IMR-90 (cell line): ENCODE measurements around the gene GPR160. TPM values are rescaled to one million over a fixed set of nuclear protein-coding genes. Genes with fewer than 3 reads are reported as not detected.

Source experiments
- ATAC-seq: fragments of 200-7000 bp; cut with Tn5 transposase; 2 replicates; pipeline ENCODE4 v1.9.1; 2020; ENCODE audit warnings: low read depth, mild to moderate bottlenecking, moderate library complexity
- BruUV-seq: library from RNA; stranded (reverse); fragments of 400-500 nt; replicated peaks from 2 replicates; lab custom pipeline; 2021; lab: Mats Ljungman, UMichigan
- CTCF ChIA-PET: fragments of 300-600 bp; formaldehyde crosslinking; extraction: SDS; loops from one replicate; lab custom pipeline; 2021; ENCODE audit warnings: antibody characterized with exemption; lab: Yijun Ruan, JAX
- POLR2A ChIA-PET: fragments of 300-600 bp; sonication (Branson Sonifier 250); formaldehyde crosslinking; loops from one replicate; lab custom pipeline; 2022; ENCODE audit warnings: antibody characterized with exemption; ENCODE audit not compliant: unreplicated experiment; lab: Charles Lee
- DNase-seq: peaks from one replicate; pipeline ENCODE4 v3.0.0; 2013
- H2AFZ ChIP-seq: replicated peaks from 2 replicates; pipeline ENCODE3; 2013; ENCODE audit warnings: low read length, mild to moderate bottlenecking; ENCODE audit not compliant: poor library complexity
- H2AK5ac ChIP-seq: 2 replicates; pipeline ENCODE4 v1.6.1; 2013; ENCODE audit warnings: low read depth, low read length, inconsistent platforms
- H2AK9ac ChIP-seq: replicated peaks from 2 replicates; pipeline ENCODE3; 2013; ENCODE audit warnings: mild to moderate bottlenecking, low read depth, low read length, moderate library complexity; ENCODE audit not compliant: poor library complexity
- H2BK120ac ChIP-seq: 2 replicates; pipeline ENCODE4 v1.6.1; 2013; ENCODE audit warnings: low read depth, low read length, inconsistent platforms
- H2BK15ac ChIP-seq: 3 replicates; pipeline ENCODE4 v1.6.1; 2013; ENCODE audit warnings: low read depth, low read length, inconsistent platforms
- H2BK20ac ChIP-seq: 2 replicates; pipeline ENCODE4 v1.6.1; 2013; ENCODE audit warnings: low read depth, mild to moderate bottlenecking, inconsistent platforms, low read length, moderate library complexity
- H2BK5ac ChIP-seq: 2 replicates; pipeline ENCODE4 v1.6.1; 2013; ENCODE audit warnings: mild to moderate bottlenecking, low read depth, low read length, inconsistent platforms; ENCODE audit not compliant: poor library complexity, severe bottlenecking
- H3K14ac ChIP-seq: replicated peaks from 2 replicates; pipeline ENCODE4 v1.6.1; 2013; ENCODE audit warnings: low read depth, low read length, inconsistent platforms
- H3K18ac ChIP-seq: 2 replicates; pipeline ENCODE4 v1.6.1; 2013; ENCODE audit warnings: low read depth, low read length, control low read depth
- H3K23ac ChIP-seq: 2 replicates; pipeline ENCODE4 v1.6.1; 2013; ENCODE audit warnings: low read depth, low read length, inconsistent platforms
- H3K27ac ChIP-seq: 2 replicates; pipeline ENCODE4 v1.5.1; 2013; ENCODE audit warnings: mild to moderate bottlenecking, control low read depth, low read length; ENCODE audit not compliant: insufficient read depth
- H3K27me3 ChIP-seq: 2 replicates; pipeline ENCODE4 v1.6.1; 2013; ENCODE audit warnings: low read length; ENCODE audit not compliant: control insufficient read depth, insufficient read depth
- H3K36me3 ChIP-seq: 2 replicates; pipeline ENCODE4 v1.6.1; 2013; ENCODE audit warnings: low read length, mixed read lengths; ENCODE audit not compliant: control insufficient read depth, insufficient read depth
- H3K4ac ChIP-seq: 2 replicates; pipeline ENCODE4 v1.6.1; 2013; ENCODE audit warnings: low read depth, low read length, inconsistent platforms
- H3K4me1 ChIP-seq: 2 replicates; pipeline ENCODE4 v1.6.1; 2013; ENCODE audit warnings: low read length, mixed read lengths; ENCODE audit not compliant: control insufficient read depth, insufficient read depth
- H3K4me2 ChIP-seq: 2 replicates; pipeline ENCODE4 v1.6.1; 2013; ENCODE audit warnings: low read depth, mild to moderate bottlenecking, control low read depth, low read length, moderate library complexity
- H3K4me3 ChIP-seq: 2 replicates; pipeline ENCODE4 v1.5.1; 2013; ENCODE audit warnings: low read depth, mild to moderate bottlenecking, control low read depth, low read length, moderate library complexity; ENCODE audit not compliant: insufficient read depth
- H3K56ac ChIP-seq: 2 replicates; pipeline ENCODE4 v1.6.1; 2013; ENCODE audit warnings: low read length, inconsistent platforms; ENCODE audit not compliant: insufficient read depth; ENCODE audit errors: extremely low read depth
- H3K79me1 ChIP-seq, 2 experiments: 2 replicates each; pipeline ENCODE4 v1.6.1; 2013; ENCODE audit warnings: low read length in 2 of 2, inconsistent platforms in 1 of 2, low read depth in 1 of 2
- H3K9ac ChIP-seq: 2 replicates; pipeline ENCODE4 v1.6.1; 2013; ENCODE audit warnings: low read depth, low read length, control low read depth
- H3K9me1 ChIP-seq: 2 replicates; pipeline ENCODE4 v1.6.1; 2013; ENCODE audit warnings: low read length, inconsistent platforms; ENCODE audit not compliant: insufficient read depth
- H3K9me3 ChIP-seq: 2 replicates; pipeline ENCODE4 v1.6.1; 2013; ENCODE audit warnings: low read length; ENCODE audit not compliant: control insufficient read depth, insufficient read depth
- H4K20me1 ChIP-seq: 2 replicates; pipeline ENCODE4 v1.6.1; 2013; ENCODE audit warnings: low read length, inconsistent platforms; ENCODE audit not compliant: insufficient read depth
- H4K5ac ChIP-seq: 2 replicates; pipeline ENCODE4 v1.6.1; 2013; ENCODE audit warnings: mild to moderate bottlenecking, low read depth, low read length, control low read depth
- H4K8ac ChIP-seq, 2 experiments: 2 replicates each; pipeline ENCODE4 v1.6.1; 2013; ENCODE audit warnings: low read depth in 2 of 2, low read length in 2 of 2, control low read depth in 1 of 2, inconsistent platforms in 1 of 2
- H4K91ac ChIP-seq: 2 replicates; pipeline ENCODE4 v1.6.1; 2013; ENCODE audit warnings: low read depth, low read length, inconsistent platforms; ENCODE audit not compliant: insufficient read depth
- BHLHE40 ChIP-seq: fragments of 150-350 bp; IDR thresholded peaks from 2 replicates; pipeline ENCODE4 v1.6.1; 2016; ENCODE audit warnings: mild to moderate bottlenecking, low read depth, low read length
- CEBPB ChIP-seq: IDR thresholded peaks from 2 replicates; pipeline ENCODE4 v1.6.1; 2012; ENCODE audit warnings: low read depth, low read length, improper control_type of control experiment
- CHD1 ChIP-seq: IDR thresholded peaks from 2 replicates; pipeline ENCODE4 v1.6.1; 2012; ENCODE audit warnings: low read depth, low read length, improper control_type of control experiment
- CTCF ChIP-seq: conservative IDR thresholded peaks from 2 replicates; pipeline ENCODE4 v1.5.1; 2012; ENCODE audit warnings: mild to moderate bottlenecking, low read depth, low read length, improper control_type of control experiment
- MAFK ChIP-seq: IDR thresholded peaks from 2 replicates; pipeline ENCODE4 v1.6.1; 2012; ENCODE audit warnings: low read depth, low read length, improper control_type of control experiment
- MXI1 ChIP-seq: IDR thresholded peaks from 2 replicates; pipeline ENCODE4 v1.6.1; 2012; ENCODE audit warnings: low read depth, mild to moderate bottlenecking, low read length, moderate library complexity, borderline replicate concordance
- NFE2L2 ChIP-seq: fragments of 150-350 bp; IDR thresholded peaks from 2 replicates; pipeline ENCODE4 v1.6.1; 2016; ENCODE audit warnings: low read depth, mild to moderate bottlenecking, low read length
- POLR2A ChIP-seq: IDR thresholded peaks from 2 replicates; pipeline ENCODE4 v1.6.1; 2012; ENCODE audit warnings: mild to moderate bottlenecking, low read depth, low read length
- RAD21 ChIP-seq: IDR thresholded peaks from 2 replicates; pipeline ENCODE4 v1.6.1; 2012; ENCODE audit warnings: low read length, improper control_type of control experiment
- RCOR1 ChIP-seq: IDR thresholded peaks from 2 replicates; pipeline ENCODE4 v1.6.1; 2012; ENCODE audit warnings: mild to moderate bottlenecking, low read length, improper control_type of control experiment; ENCODE audit not compliant: insufficient replicate concordance
- RFX5 ChIP-seq: IDR thresholded peaks from 2 replicates; pipeline ENCODE4 v1.8.0; 2012; ENCODE audit warnings: low read depth, mild to moderate bottlenecking, low read length, moderate library complexity
- SMC3 ChIP-seq: fragments of 150-350 bp; IDR thresholded peaks from 2 replicates; pipeline ENCODE4 v1.6.1; 2016; ENCODE audit warnings: low read depth, mild to moderate bottlenecking, antibody characterized with exemption, low read length, moderate library complexity
- USF2 ChIP-seq: fragments of 150-350 bp; IDR thresholded peaks from 2 replicates; pipeline ENCODE4 v1.6.1; 2017; ENCODE audit warnings: mild to moderate bottlenecking, antibody characterized with exemption, low read length, low read depth
- WGBS, 2 experiments: methylation state at CpG; one replicate each; pipeline versions ENCODE4 v1.1.5 to v1.1.7; 2013; ENCODE audit warnings: missing lambda C conversion rate in 2 of 2; ENCODE audit not compliant: insufficient read length in 1 of 2; ENCODE audit errors: extremely low coverage in 2 of 2; 5-methylcytosine and 5-hydroxymethylcytosine counted together
- dilution Hi-C: fragments of 300-500 bp; cut with HindIII; formaldehyde crosslinking; loops from one replicate; pipeline ENCODE4 v1.14.3; 2018; ENCODE audit warnings: low sequenced_read_pairs; ENCODE audit not compliant: unreplicated experiment
- in situ Hi-C: fragments of 300-500 bp; cut with MboI; formaldehyde crosslinking; loops from 3 replicates; pipeline ENCODE4 v1.14.3; 2019; ENCODE audit warnings: low sequenced_read_pairs, inconsistent platforms, mixed read lengths
- intact Hi-C: fragments of 100-400 bp; cut with micrococcal nuclease; formaldehyde crosslinking; loops from 2 replicates; pipeline ENCODE4 v1.10.0; 2022
- polyA plus RNA-seq, 3 experiments: library from polyadenylated mRNA; depleted of rRNA; stranded (reverse); fragments of >200 nt; gene quantifications; 2 replicates each; pipeline ENCODE4 v1.2.3, GENCODE V29; 2012; ENCODE audit warnings: low replicate concordance in 1 of 3
- total RNA-seq: library from RNA; depleted of rRNA; stranded (reverse); fragments of >200 nt; gene quantifications from 2 replicates; pipeline ENCODE4 v1.2.3, GENCODE V29; 2012
- TF ChIP-seq, protein P1 (sequence below): fragments of 150-350 bp; IDR thresholded peaks from 2 replicates; pipeline ENCODE4 v1.6.1; 2016; ENCODE audit warnings: low read depth, mild to moderate bottlenecking, low read length, moderate library complexity, borderline replicate concordance

GPR160 gene
- total and polyA plus RNA-seq, 2 of the 4 experiments (the other 2 are of a cell fraction) = 0.09 to 0.18 TPM

DNA sequence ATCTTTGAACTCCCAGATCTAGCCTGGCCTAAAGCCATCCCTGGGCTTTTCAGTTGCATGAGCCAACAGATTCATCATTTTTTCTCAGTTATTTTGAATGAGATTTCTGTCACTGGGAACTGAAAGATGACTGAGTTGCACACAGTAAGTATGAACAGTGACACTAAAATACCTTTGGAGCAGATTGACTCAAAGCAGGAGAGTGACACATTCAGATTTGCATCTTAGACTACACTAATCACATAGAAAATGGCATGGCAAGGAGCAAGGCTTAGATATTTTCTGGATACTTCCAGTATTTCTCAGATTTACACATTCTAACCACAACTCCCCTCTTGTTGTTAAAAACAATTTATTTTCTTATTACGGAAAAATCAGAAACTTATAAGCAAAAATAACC, 38.4 kb upstream of the GPR160 start:
- intact Hi-C loops = no loop called here
- Histone ChIP-seq H2BK20ac (peak overlapping the region; percentile 84; the same call in 1 of the 2 replicates), H2AFZ (no peak overlapping the region), H2BK120ac (peak overlapping the region; percentile 86), H4K8ac (peak overlapping the region; percentile 51 to 73), H3K18ac (peak overlapping the region; percentile 77; the same call in 1 of the 2 replicates), H3K27me3 (no peaks in the 10 kb centered on the region), H3K4me1 (peaks cover 5% of the 10 kb centered on the region), H3K23ac (peak overlapping the region; percentile 73), H3K27ac (peak overlapping the region; percentile 81), H3K14ac (peak overlapping the region; percentile 89), H3K9me3 (no peaks in the 10 kb centered on the region), H3K4ac (peak overlapping the region; percentile 85), H3K79me1 (0 out of 4 replicates have a peak, but pooled peaks cover 0 to 4% of the 10 kb centered on the region in 2 experiments), H2AK9ac (no peak overlapping the region), H2AK5ac (peak overlapping the region; percentile 83; the same call in 1 of the 2 replicates), H3K36me3 (peaks cover 4% of the 10 kb centered on the region), H2BK15ac (peak overlapping the region; percentile 21; the same call in 2 of the 3 replicates), H3K4me2 (no peak overlapping the region; the same call in 1 of the 2 replicates), H3K56ac (no peak overlapping the region), H2BK5ac (peak overlapping the region; percentile 98), H3K9me1 (no peaks in the 10 kb centered on the region), H4K20me1 (no peaks in the 10 kb centered on the region), H4K91ac (peak overlapping the region; percentile 65), H3K4me3 (no peak overlapping the region), H3K9ac (no peak overlapping the region), H4K5ac (peak overlapping the region; percentile 65; the same call in 1 of the 2 replicates)
- no peak for DNase-seq
- ChIA-PET POLR2A (no interaction called here), CTCF (interaction anchor here (1.0 kb wide), 1 partner anchor 22 kb away, joined by 3 read pairs; no protein-coding TSS in a partner anchor)
- 100% methylated on average over 1 of the region's 1 CpG; no CpG with 5 or more reads in 1 of the 2 experiments for WGBS, 2 experiments
- ATAC-seq = no peak
- BruUV-seq = no TSS peak
- TF ChIP-seq CTCF (no peak), POLR2A (no peak), RCOR1 (no peak), MAFK (no peak), NFE2L2 (no peak), BHLHE40 (no peak), RAD21 (no peak), CEBPB (no peak), CHD1 (no peak), MXI1 (no peak), USF2 (no peak), RFX5 (no peak), SMC3 (no peak)
- TF ChIP-seq, protein P1, sequence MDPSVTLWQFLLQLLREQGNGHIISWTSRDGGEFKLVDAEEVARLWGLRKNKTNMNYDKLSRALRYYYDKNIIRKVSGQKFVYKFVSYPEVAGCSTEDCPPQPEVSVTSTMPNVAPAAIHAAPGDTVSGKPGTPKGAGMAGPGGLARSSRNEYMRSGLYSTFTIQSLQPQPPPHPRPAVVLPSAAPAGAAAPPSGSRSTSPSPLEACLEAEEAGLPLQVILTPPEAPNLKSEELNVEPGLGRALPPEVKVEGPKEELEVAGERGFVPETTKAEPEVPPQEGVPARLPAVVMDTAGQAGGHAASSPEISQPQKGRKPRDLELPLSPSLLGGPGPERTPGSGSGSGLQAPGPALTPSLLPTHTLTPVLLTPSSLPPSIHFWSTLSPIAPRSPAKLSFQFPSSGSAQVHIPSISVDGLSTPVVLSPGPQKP = no peak
- in situ Hi-C loops = no loop called here
- dilution Hi-C loops = no loop called here
